IMR-90 (cell line): ENCODE results near the gene KIF3A. TPM values are rescaled to one million over a fixed set of nuclear protein-coding genes. Genes with fewer than 3 reads are reported as not detected.

Experiments used
- ATAC-seq: fragments of 200-7000 bp; cut with Tn5 transposase; 2 replicates; pipeline ENCODE4 v1.9.1; 2020; ENCODE audit warnings: low read depth, mild to moderate bottlenecking, moderate library complexity
- BruUV-seq: library from RNA; stranded (reverse); fragments of 400-500 nt; replicated peaks from 2 replicates; lab custom pipeline; 2021; lab: Mats Ljungman, UMichigan
- CTCF ChIA-PET: fragments of 300-600 bp; formaldehyde crosslinking; extraction: SDS; loops from one replicate; lab custom pipeline; 2021; ENCODE audit warnings: antibody characterized with exemption; lab: Yijun Ruan, JAX
- POLR2A ChIA-PET: fragments of 300-600 bp; sonication (Branson Sonifier 250); formaldehyde crosslinking; loops from one replicate; lab custom pipeline; 2022; ENCODE audit warnings: antibody characterized with exemption; ENCODE audit not compliant: unreplicated experiment; lab: Charles Lee
- DNase-seq: peaks from one replicate; pipeline ENCODE4 v3.0.0; 2013
- H2AFZ ChIP-seq: replicated peaks from 2 replicates; pipeline ENCODE3; 2013; ENCODE audit warnings: low read length, mild to moderate bottlenecking; ENCODE audit not compliant: poor library complexity
- H2AK5ac ChIP-seq: 2 replicates; pipeline ENCODE4 v1.6.1; 2013; ENCODE audit warnings: low read depth, low read length, inconsistent platforms
- H2AK9ac ChIP-seq: replicated peaks from 2 replicates; pipeline ENCODE3; 2013; ENCODE audit warnings: mild to moderate bottlenecking, low read depth, low read length, moderate library complexity; ENCODE audit not compliant: poor library complexity
- H2BK120ac ChIP-seq: 2 replicates; pipeline ENCODE4 v1.6.1; 2013; ENCODE audit warnings: low read depth, low read length, inconsistent platforms
- H2BK15ac ChIP-seq: 3 replicates; pipeline ENCODE4 v1.6.1; 2013; ENCODE audit warnings: low read depth, low read length, inconsistent platforms
- H2BK20ac ChIP-seq: 2 replicates; pipeline ENCODE4 v1.6.1; 2013; ENCODE audit warnings: low read depth, mild to moderate bottlenecking, inconsistent platforms, low read length, moderate library complexity
- H2BK5ac ChIP-seq: 2 replicates; pipeline ENCODE4 v1.6.1; 2013; ENCODE audit warnings: mild to moderate bottlenecking, low read depth, low read length, inconsistent platforms; ENCODE audit not compliant: poor library complexity, severe bottlenecking
- H3K14ac ChIP-seq: replicated peaks from 2 replicates; pipeline ENCODE4 v1.6.1; 2013; ENCODE audit warnings: low read depth, low read length, inconsistent platforms
- H3K18ac ChIP-seq: 2 replicates; pipeline ENCODE4 v1.6.1; 2013; ENCODE audit warnings: low read depth, low read length, control low read depth
- H3K23ac ChIP-seq: 2 replicates; pipeline ENCODE4 v1.6.1; 2013; ENCODE audit warnings: low read depth, low read length, inconsistent platforms
- H3K27ac ChIP-seq: 2 replicates; pipeline ENCODE4 v1.5.1; 2013; ENCODE audit warnings: mild to moderate bottlenecking, control low read depth, low read length; ENCODE audit not compliant: insufficient read depth
- H3K27me3 ChIP-seq: 2 replicates; pipeline ENCODE4 v1.6.1; 2013; ENCODE audit warnings: low read length; ENCODE audit not compliant: control insufficient read depth, insufficient read depth
- H3K36me3 ChIP-seq: 2 replicates; pipeline ENCODE4 v1.6.1; 2013; ENCODE audit warnings: low read length, mixed read lengths; ENCODE audit not compliant: control insufficient read depth, insufficient read depth
- H3K4ac ChIP-seq: 2 replicates; pipeline ENCODE4 v1.6.1; 2013; ENCODE audit warnings: low read depth, low read length, inconsistent platforms
- H3K4me1 ChIP-seq: 2 replicates; pipeline ENCODE4 v1.6.1; 2013; ENCODE audit warnings: low read length, mixed read lengths; ENCODE audit not compliant: control insufficient read depth, insufficient read depth
- H3K4me2 ChIP-seq: 2 replicates; pipeline ENCODE4 v1.6.1; 2013; ENCODE audit warnings: low read depth, mild to moderate bottlenecking, control low read depth, low read length, moderate library complexity
- H3K4me3 ChIP-seq: 2 replicates; pipeline ENCODE4 v1.5.1; 2013; ENCODE audit warnings: low read depth, mild to moderate bottlenecking, control low read depth, low read length, moderate library complexity; ENCODE audit not compliant: insufficient read depth
- H3K56ac ChIP-seq: 2 replicates; pipeline ENCODE4 v1.6.1; 2013; ENCODE audit warnings: low read length, inconsistent platforms; ENCODE audit not compliant: insufficient read depth; ENCODE audit errors: extremely low read depth
- H3K79me1 ChIP-seq, 2 experiments: 2 replicates each; pipeline ENCODE4 v1.6.1; 2013; ENCODE audit warnings: low read length in 2 of 2, inconsistent platforms in 1 of 2, low read depth in 1 of 2
- H3K9ac ChIP-seq: 2 replicates; pipeline ENCODE4 v1.6.1; 2013; ENCODE audit warnings: low read depth, low read length, control low read depth
- H3K9me1 ChIP-seq: 2 replicates; pipeline ENCODE4 v1.6.1; 2013; ENCODE audit warnings: low read length, inconsistent platforms; ENCODE audit not compliant: insufficient read depth
- H3K9me3 ChIP-seq: 2 replicates; pipeline ENCODE4 v1.6.1; 2013; ENCODE audit warnings: low read length; ENCODE audit not compliant: control insufficient read depth, insufficient read depth
- H4K20me1 ChIP-seq: 2 replicates; pipeline ENCODE4 v1.6.1; 2013; ENCODE audit warnings: low read length, inconsistent platforms; ENCODE audit not compliant: insufficient read depth
- H4K5ac ChIP-seq: 2 replicates; pipeline ENCODE4 v1.6.1; 2013; ENCODE audit warnings: mild to moderate bottlenecking, low read depth, low read length, control low read depth
- H4K8ac ChIP-seq, 2 experiments: 2 replicates each; pipeline ENCODE4 v1.6.1; 2013; ENCODE audit warnings: low read depth in 2 of 2, low read length in 2 of 2, control low read depth in 1 of 2, inconsistent platforms in 1 of 2
- H4K91ac ChIP-seq: 2 replicates; pipeline ENCODE4 v1.6.1; 2013; ENCODE audit warnings: low read depth, low read length, inconsistent platforms; ENCODE audit not compliant: insufficient read depth
- BHLHE40 ChIP-seq: fragments of 150-350 bp; IDR thresholded peaks from 2 replicates; pipeline ENCODE4 v1.6.1; 2016; ENCODE audit warnings: mild to moderate bottlenecking, low read depth, low read length
- CHD1 ChIP-seq: IDR thresholded peaks from 2 replicates; pipeline ENCODE4 v1.6.1; 2012; ENCODE audit warnings: low read depth, low read length, improper control_type of control experiment
- FOS ChIP-seq: fragments of 150-350 bp; IDR thresholded peaks from 2 replicates; pipeline ENCODE4 v1.6.1; 2016; ENCODE audit warnings: low read depth, low read length
- RCOR1 ChIP-seq: IDR thresholded peaks from 2 replicates; pipeline ENCODE4 v1.6.1; 2012; ENCODE audit warnings: mild to moderate bottlenecking, low read length, improper control_type of control experiment; ENCODE audit not compliant: insufficient replicate concordance
- RFX5 ChIP-seq: IDR thresholded peaks from 2 replicates; pipeline ENCODE4 v1.8.0; 2012; ENCODE audit warnings: low read depth, mild to moderate bottlenecking, low read length, moderate library complexity
- SMC3 ChIP-seq: fragments of 150-350 bp; IDR thresholded peaks from 2 replicates; pipeline ENCODE4 v1.6.1; 2016; ENCODE audit warnings: low read depth, mild to moderate bottlenecking, antibody characterized with exemption, low read length, moderate library complexity
- WGBS, 2 experiments: methylation state at CpG; one replicate each; pipeline versions ENCODE4 v1.1.5 to v1.1.7; 2013; ENCODE audit warnings: missing lambda C conversion rate in 2 of 2; ENCODE audit not compliant: insufficient read length in 1 of 2; ENCODE audit errors: extremely low coverage in 2 of 2; 5-methylcytosine and 5-hydroxymethylcytosine counted together
- dilution Hi-C: fragments of 300-500 bp; cut with HindIII; formaldehyde crosslinking; loops from one replicate; pipeline ENCODE4 v1.14.3; 2018; ENCODE audit warnings: low sequenced_read_pairs; ENCODE audit not compliant: unreplicated experiment
- in situ Hi-C: fragments of 300-500 bp; cut with MboI; formaldehyde crosslinking; loops from 3 replicates; pipeline ENCODE4 v1.14.3; 2019; ENCODE audit warnings: low sequenced_read_pairs, inconsistent platforms, mixed read lengths
- intact Hi-C: fragments of 100-400 bp; cut with micrococcal nuclease; formaldehyde crosslinking; loops from 2 replicates; pipeline ENCODE4 v1.10.0; 2022
- polyA plus RNA-seq, 3 experiments: library from polyadenylated mRNA; depleted of rRNA; stranded (reverse); fragments of >200 nt; gene quantifications; 2 replicates each; pipeline ENCODE4 v1.2.3, GENCODE V29; 2012; ENCODE audit warnings: low replicate concordance in 1 of 3
- total RNA-seq: library from RNA; depleted of rRNA; stranded (reverse); fragments of >200 nt; gene quantifications from 2 replicates; pipeline ENCODE4 v1.2.3, GENCODE V29; 2012

Gene KIF3A
- total and polyA plus RNA-seq, 2 of the 4 experiments (the other 2 are of a cell fraction): 4.3 to 4.5 TPM

DNA sequence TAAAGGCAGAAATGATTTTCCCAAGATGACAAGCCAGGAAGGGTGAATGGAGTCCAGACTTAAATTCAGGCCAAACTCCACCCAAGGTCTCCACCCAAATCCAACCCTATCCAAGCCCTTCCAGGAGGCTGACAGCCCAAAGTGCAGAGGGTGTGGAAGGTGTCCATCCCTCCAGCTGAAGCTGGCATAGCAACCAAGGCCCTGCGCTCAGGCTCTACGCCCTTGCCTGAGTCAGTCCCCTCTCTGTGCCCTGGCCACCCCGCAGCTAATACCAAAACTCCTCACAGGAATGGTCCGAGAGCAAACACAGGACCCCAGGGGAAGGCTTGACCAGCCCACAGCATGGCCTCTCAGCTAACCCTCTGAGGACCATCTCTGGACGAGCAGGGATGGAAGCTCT is 37.5 kb upstream of the KIF3A start:
- Histone ChIP-seq H3K27ac (no peak overlapping the region), H3K23ac (peak overlapping the region; percentile 37; the same call in 1 of the 2 replicates), H3K4me1 (peaks cover 19% of the 10 kb centered on the region), H2AFZ (no peak overlapping the region), H2AK9ac (no peak overlapping the region), H4K8ac (no peak overlapping the region), H2BK120ac (no peak overlapping the region), H2BK15ac (no peak overlapping the region), H3K4ac (no peak overlapping the region), H3K9me1 (peaks cover 44% of the 10 kb centered on the region), H3K9ac (no peak overlapping the region), H2AK5ac (0 out of 2 replicates have a peak overlapping the region, but pooled peaks have one; percentile 18), H3K56ac (no peak overlapping the region), H3K4me3 (no peak overlapping the region), H4K91ac (no peak overlapping the region), H2BK20ac (no peak overlapping the region), H4K5ac (no peak overlapping the region), H3K4me2 (no peak overlapping the region), H3K14ac (no peak overlapping the region), H3K9me3 (no peaks in the 10 kb centered on the region), H3K36me3 (no peaks in the 10 kb centered on the region), H2BK5ac (no peak overlapping the region), H3K27me3 (no peaks in the 10 kb centered on the region), H3K79me1 (peaks cover 27 to 72% of the 10 kb centered on the region in 2 experiments), H3K18ac (no peak overlapping the region), H4K20me1 (peaks cover 48% of the 10 kb centered on the region)
- POLR2A ChIA-PET: no interaction called here
- no CpG with 5 or more reads among the region's 5 CpGs for WGBS, 2 experiments
- no TSS peak for BruUV-seq
- CTCF ChIA-PET: interaction anchor here (0.5 to 1.9 kb wide), 4 partner anchors 10 to 1241 kb away, joined by 3 to 6 read pairs (median 4); no protein-coding TSS in a partner anchor
- dilution Hi-C loops (no loop called here), in situ Hi-C loops (no loop called here), intact Hi-C loops (no loop called here)
- TF ChIP-seq RCOR1: no peak
- TF ChIP-seq FOS: no peak
- TF ChIP-seq BHLHE40: no peak
- no peak for TF ChIP-seq SMC3
- TF ChIP-seq RFX5: no peak
- TF ChIP-seq CHD1: no peak
- no peak for DNase-seq
- no peak for ATAC-seq
